ENCODE results near the gene KCNE4.

Gene KCNE4

GRCh38 chr2:223051693-223052289 lies at the start of gene KCNE4:
TSS of gene KCNE4 (plus strand) at chr2:223052190. CDS start at chr2:223052831, 641 bp downstream.
- CTCF ChIA-PET, result interaction anchor here (0.6 kb wide), 1 partner anchor 438 kb away, joined by 3 read pairs; no protein-coding TSS in a partner anchor
- no peak within 1 kb of the TSS for H3K27ac ChIP-seq
- POLR2A ChIA-PET (ENCODE audit: low non-redundant PET), result no interaction called here
- DNase-seq (ENCODE audit: low spot score), result no peak
- TF ChIP-seq CTCF (conservative IDR thresholded peaks at IDR 0.05; ENCODE audit: low read depth), result no peak

- ChIA-PET POLR2A (ENCODE audit: low non-redundant PET) (no interaction called here), CTCF (no interaction called here)
- DNase-seq (ENCODE audit: low spot score), result no peak
- no peak overlapping the region for H3K27ac ChIP-seq
- TF ChIP-seq CTCF (conservative IDR thresholded peaks at IDR 0.05; ENCODE audit: low read depth), result no peak
Measured at GRCh38 chr2:223003191-223003590, 48.8 kb upstream of the KCNE4 start.

GRCh38 chr2:223005496-223005895 lies 46.5 kb upstream of the KCNE4 start:
- POLR2A ChIA-PET (ENCODE audit: low non-redundant PET), result no interaction called here
- TF ChIP-seq CTCF (conservative IDR thresholded peaks at IDR 0.05; ENCODE audit: low read depth), result no peak
- no peak overlapping the region for H3K27ac ChIP-seq
- CTCF ChIA-PET, result interaction anchor here (0.6 kb wide), 1 partner anchor 115 kb away, joined by 4 read pairs; no protein-coding TSS in a partner anchor
- no peak for DNase-seq (ENCODE audit: low spot score)

GRCh38 chr2:223007531-223007930 lies 44.5 kb upstream of the KCNE4 start:
- no peak overlapping the region for H3K27ac ChIP-seq
- no peak for DNase-seq (ENCODE audit: low spot score)
- ChIA-PET POLR2A (ENCODE audit: low non-redundant PET) (no interaction called here), CTCF (no interaction called here)
- no peak for TF ChIP-seq CTCF (conservative IDR thresholded peaks at IDR 0.05; ENCODE audit: low read depth)

GRCh38 chr2:223008162-223008561 lies 43.8 kb upstream of the KCNE4 start:
- TF ChIP-seq CTCF (conservative IDR thresholded peaks at IDR 0.05; ENCODE audit: low read depth), result no peak
- DNase-seq (ENCODE audit: low spot score), result no peak
- CTCF ChIA-PET, result no interaction called here

GRCh38 chr2:223008956-223009355 lies 43.0 kb upstream of the KCNE4 start:
- ChIA-PET POLR2A (ENCODE audit: low non-redundant PET) (no interaction called here), CTCF (no interaction called here)
- DNase-seq (ENCODE audit: low spot score), result no peak
- no peak overlapping the region for H3K27ac ChIP-seq
- no peak for TF ChIP-seq CTCF (conservative IDR thresholded peaks at IDR 0.05; ENCODE audit: low read depth)

More at GRCh38 chr2:223008162-223008561, 43.8 kb upstream of the KCNE4 start:
- no peak overlapping the region for H3K27ac ChIP-seq
- POLR2A ChIA-PET (ENCODE audit: low non-redundant PET), result no interaction called here
